ENCODE results near the gene FLOT2.

DNA sequence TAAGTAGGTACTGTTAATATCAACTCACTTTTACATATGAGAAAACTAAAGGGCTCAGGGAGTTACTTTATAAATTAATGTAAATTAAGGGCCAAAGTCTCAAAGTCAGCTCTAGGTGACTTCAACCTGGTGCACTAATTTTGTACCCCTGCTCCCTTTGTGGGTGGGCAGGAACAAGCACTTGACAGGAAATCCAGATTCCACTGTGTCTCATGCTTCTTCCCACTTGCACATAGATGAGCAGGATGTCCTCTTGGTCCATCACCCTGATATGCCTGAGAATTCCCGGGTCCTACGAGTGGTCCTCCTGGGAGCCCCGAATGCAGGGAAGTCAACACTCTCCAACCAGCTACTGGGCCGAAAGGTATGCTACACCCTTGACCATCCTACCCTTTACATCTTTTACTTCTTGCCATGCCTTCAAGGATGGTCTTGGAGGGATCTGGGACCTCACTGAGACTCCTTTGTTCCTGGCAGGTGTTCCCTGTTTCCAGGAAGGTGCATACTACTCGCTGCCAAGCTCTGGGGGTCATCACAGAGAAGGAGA lies 41.4 kb downstream of the FLOT2 start:
- TF ChIP-seq, protein P1, sequence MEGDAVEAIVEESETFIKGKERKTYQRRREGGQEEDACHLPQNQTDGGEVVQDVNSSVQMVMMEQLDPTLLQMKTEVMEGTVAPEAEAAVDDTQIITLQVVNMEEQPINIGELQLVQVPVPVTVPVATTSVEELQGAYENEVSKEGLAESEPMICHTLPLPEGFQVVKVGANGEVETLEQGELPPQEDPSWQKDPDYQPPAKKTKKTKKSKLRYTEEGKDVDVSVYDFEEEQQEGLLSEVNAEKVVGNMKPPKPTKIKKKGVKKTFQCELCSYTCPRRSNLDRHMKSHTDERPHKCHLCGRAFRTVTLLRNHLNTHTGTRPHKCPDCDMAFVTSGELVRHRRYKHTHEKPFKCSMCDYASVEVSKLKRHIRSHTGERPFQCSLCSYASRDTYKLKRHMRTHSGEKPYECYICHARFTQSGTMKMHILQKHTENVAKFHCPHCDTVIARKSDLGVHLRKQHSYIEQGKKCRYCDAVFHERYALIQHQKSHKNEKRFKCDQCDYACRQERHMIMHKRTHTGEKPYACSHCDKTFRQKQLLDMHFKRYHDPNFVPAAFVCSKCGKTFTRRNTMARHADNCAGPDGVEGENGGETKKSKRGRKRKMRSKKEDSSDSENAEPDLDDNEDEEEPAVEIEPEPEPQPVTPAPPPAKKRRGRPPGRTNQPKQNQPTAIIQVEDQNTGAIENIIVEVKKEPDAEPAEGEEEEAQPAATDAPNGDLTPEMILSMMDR (IDR thresholded peaks at IDR 0.05): no peak
- no peak for TF ChIP-seq POLR2A (IDR thresholded peaks at IDR 0.05)

All from uterus (tissue), 2 donors.